DND-41 (cell line): Measurements from ENCODE around the gene FEM1A.

Experiments
- EZH2 ChIP-seq: IDR thresholded peaks from 3 replicates; pipeline ENCODE4 v1.6.1; 2012; ENCODE audit warnings: borderline replicate concordance, low read depth, mild to moderate bottlenecking, moderate library complexity, low read length, inconsistent platforms; ENCODE audit not compliant: severe bottlenecking
- TF ChIP-seq, protein P1 (sequence below): IDR thresholded peaks from 2 replicates; pipeline ENCODE4 v1.5.1; 2012; ENCODE audit warnings: borderline replicate concordance, low read length, moderate library complexity, mild to moderate bottlenecking; ENCODE audit not compliant: poor library complexity, severe bottlenecking; ENCODE audit errors: extremely low read depth

GRCh38 chr19:4758082-4758481, 33.5 kb upstream of the FEM1A start:
- TF ChIP-seq, protein P1, sequence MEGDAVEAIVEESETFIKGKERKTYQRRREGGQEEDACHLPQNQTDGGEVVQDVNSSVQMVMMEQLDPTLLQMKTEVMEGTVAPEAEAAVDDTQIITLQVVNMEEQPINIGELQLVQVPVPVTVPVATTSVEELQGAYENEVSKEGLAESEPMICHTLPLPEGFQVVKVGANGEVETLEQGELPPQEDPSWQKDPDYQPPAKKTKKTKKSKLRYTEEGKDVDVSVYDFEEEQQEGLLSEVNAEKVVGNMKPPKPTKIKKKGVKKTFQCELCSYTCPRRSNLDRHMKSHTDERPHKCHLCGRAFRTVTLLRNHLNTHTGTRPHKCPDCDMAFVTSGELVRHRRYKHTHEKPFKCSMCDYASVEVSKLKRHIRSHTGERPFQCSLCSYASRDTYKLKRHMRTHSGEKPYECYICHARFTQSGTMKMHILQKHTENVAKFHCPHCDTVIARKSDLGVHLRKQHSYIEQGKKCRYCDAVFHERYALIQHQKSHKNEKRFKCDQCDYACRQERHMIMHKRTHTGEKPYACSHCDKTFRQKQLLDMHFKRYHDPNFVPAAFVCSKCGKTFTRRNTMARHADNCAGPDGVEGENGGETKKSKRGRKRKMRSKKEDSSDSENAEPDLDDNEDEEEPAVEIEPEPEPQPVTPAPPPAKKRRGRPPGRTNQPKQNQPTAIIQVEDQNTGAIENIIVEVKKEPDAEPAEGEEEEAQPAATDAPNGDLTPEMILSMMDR = no peak
- TF ChIP-seq EZH2 = no peak
